Measurements from ENCODE around the gene MED12L.

DNA sequence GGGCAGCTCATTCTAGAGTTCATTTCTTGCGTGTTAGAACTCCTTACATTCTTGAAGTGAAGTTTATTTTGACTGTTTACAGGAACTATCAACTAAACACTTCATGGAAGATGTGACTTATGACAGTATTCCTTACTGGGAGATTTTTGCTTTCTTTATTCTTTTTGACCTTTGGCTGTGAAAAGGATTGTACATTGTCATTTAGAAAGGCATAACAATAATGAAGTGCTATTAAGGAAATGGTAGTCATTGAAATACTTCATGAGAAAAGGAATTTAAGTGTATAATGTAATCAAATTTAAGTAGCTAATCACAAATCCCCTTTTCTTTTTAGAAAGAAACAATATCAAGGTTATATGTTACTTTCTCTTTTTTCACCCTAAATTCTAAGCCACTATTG is 181.6 kb downstream of the MED12L start:
- TF ChIP-seq TAF1 (IDR thresholded peaks at IDR 0.05; ENCODE audit: borderline replicate concordance, insufficient read depth, low read length) (no peak), POLR2AphosphoS5 (IDR thresholded peaks at IDR 0.05; ENCODE audit: low read depth, low read length) (no peak)
